Gastrocnemius medialis (tissue), 4 donors: Measurements from ENCODE around the gene KIT.

Experiments used
- POLR2A ChIP-seq, 2 donors: fragments of 450-650 bp; IDR thresholded peaks; one replicate each; pipeline ENCODE4 v1.6.1; 2017; ENCODE audit warnings: antibody characterized with exemption in 2 of 2, mild to moderate bottlenecking in 2 of 2, moderate library complexity in 2 of 2
- TF ChIP-seq, protein P1 (sequence below), 5 experiments: fragments of 450-650 bp in 3 of 5; fragments of 200-600 bp in 2 of 5; sonication (generic) in 2 of 5; IDR thresholded peaks in 4 of 5; conservative IDR thresholded peaks in 1 of 5; 1 replicate in 4 of 5; 2 replicates in 1 of 5; pipeline ENCODE4 v1.5.1; 2016 to 2019; ENCODE audit warnings: antibody characterized with exemption in 5 of 5, mild to moderate bottlenecking in 3 of 5, moderate library complexity in 3 of 5

DNA sequence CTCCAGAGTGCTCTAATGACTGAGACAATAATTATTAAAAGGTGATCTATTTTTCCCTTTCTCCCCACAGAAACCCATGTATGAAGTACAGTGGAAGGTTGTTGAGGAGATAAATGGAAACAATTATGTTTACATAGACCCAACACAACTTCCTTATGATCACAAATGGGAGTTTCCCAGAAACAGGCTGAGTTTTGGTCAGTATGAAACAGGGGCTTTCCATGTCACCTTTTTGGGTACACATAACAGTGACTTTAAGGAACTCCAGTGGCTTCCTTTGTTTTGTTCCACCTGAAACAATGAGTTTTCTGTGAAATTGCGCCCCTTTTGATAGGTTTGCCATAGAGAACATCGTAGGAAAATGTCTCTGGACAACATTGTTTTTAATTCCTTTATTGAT, 69.6 kb downstream of the KIT start:
- no peak for TF ChIP-seq POLR2A (IDR thresholded peaks at IDR 0.05)
- TF ChIP-seq, protein P1, sequence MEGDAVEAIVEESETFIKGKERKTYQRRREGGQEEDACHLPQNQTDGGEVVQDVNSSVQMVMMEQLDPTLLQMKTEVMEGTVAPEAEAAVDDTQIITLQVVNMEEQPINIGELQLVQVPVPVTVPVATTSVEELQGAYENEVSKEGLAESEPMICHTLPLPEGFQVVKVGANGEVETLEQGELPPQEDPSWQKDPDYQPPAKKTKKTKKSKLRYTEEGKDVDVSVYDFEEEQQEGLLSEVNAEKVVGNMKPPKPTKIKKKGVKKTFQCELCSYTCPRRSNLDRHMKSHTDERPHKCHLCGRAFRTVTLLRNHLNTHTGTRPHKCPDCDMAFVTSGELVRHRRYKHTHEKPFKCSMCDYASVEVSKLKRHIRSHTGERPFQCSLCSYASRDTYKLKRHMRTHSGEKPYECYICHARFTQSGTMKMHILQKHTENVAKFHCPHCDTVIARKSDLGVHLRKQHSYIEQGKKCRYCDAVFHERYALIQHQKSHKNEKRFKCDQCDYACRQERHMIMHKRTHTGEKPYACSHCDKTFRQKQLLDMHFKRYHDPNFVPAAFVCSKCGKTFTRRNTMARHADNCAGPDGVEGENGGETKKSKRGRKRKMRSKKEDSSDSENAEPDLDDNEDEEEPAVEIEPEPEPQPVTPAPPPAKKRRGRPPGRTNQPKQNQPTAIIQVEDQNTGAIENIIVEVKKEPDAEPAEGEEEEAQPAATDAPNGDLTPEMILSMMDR (IDR thresholded peaks at IDR 0.05 in 4 of 5, conservative IDR thresholded peaks at IDR 0.05 in 1 of 5): no peak
